PC-9 (cell line): ENCODE measurements around the gene ZFYVE27.

Experiments
- EZH2 ChIP-seq: fragments of 200-600 bp; sonication (generic); IDR thresholded peaks from 2 replicates; pipeline ENCODE4 v1.8.0; 2017; ENCODE audit warnings: antibody characterized with exemption, low read depth
- TF ChIP-seq, protein P1 (sequence below): fragments of 200-600 bp; sonication (generic); conservative IDR thresholded peaks from 2 replicates; pipeline ENCODE4 v1.6.1; 2017; ENCODE audit warnings: mixed run types, antibody characterized with exemption, mild to moderate bottlenecking, moderate library complexity

DNA sequence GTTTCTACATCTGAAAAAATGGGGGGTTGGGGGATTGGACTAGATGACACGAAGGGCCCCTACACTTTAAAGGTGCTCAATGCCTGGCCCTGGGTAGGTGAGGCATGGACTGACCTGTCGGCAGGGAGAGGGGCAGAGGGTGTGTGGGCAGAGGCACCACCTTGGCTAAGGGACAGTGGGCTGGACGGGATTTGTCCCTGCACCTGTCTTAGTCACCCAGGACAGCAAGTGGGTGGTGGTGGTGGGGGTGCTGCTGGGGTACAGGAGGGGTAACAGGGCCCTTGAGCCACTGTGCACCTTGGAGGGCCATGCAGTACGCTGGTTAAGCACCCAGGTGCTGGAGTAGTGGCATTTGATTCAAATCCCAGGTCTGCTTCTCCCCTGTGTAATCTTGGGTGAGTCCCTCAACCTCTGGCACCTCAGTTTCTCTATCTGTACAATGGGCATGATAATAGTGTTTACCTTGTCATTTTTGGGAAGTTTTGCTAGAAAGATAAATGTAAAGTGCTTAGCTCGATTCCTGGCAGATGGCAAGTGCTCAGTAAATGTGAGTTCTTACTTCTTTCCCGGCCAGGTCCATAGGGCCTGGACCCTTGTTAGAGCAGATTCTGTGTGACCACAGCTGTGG lies 53.0 kb downstream of the ZFYVE27 start:
- TF ChIP-seq, protein P1, sequence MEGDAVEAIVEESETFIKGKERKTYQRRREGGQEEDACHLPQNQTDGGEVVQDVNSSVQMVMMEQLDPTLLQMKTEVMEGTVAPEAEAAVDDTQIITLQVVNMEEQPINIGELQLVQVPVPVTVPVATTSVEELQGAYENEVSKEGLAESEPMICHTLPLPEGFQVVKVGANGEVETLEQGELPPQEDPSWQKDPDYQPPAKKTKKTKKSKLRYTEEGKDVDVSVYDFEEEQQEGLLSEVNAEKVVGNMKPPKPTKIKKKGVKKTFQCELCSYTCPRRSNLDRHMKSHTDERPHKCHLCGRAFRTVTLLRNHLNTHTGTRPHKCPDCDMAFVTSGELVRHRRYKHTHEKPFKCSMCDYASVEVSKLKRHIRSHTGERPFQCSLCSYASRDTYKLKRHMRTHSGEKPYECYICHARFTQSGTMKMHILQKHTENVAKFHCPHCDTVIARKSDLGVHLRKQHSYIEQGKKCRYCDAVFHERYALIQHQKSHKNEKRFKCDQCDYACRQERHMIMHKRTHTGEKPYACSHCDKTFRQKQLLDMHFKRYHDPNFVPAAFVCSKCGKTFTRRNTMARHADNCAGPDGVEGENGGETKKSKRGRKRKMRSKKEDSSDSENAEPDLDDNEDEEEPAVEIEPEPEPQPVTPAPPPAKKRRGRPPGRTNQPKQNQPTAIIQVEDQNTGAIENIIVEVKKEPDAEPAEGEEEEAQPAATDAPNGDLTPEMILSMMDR, result no peak
- TF ChIP-seq EZH2, result no peak
